ENCODE data around the gene SMG1. TPM values are rescaled to one million over a fixed set of nuclear protein-coding genes. Genes with fewer than 3 reads are reported as not detected.
A peak's percentile ranks its signal among the peaks of the same experiment; 100 is the strongest.
"Not testable (repeated sequence)": the region's sequence is repeated elsewhere in the genome, so short reads cannot be mapped to it uniquely, and the experiment has no call there.

SMG1 gene
- polyA plus RNA-seq (2011; rRNA removed) (20.5 and 31.0 TPM in 2 replicates), polyA minus RNA-seq (2011; rRNA and poly(A)+ RNA removed) (66.1 and 69.3 TPM in 2 replicates)

- H3K4me3 ChIP-seq (ENCODE audit: low read depth, low read length): peak within 1 kb of the TSS; percentile 55
- CTCF ChIA-PET, POLR2A ChIA-PET: not testable (repeated sequence)
Observed at GRCh38 chr16:18925986-18926865, at the start of gene SMG1. Gene SMG1, minus strand, starts transcription at chr16:18926408. Its CDS starts 367 bp downstream, at chr16:18926041.

GRCh38 chr16:18975109-18975508 is 48.9 kb upstream of the SMG1 start:
- Histone ChIP-seq H3K36me3 (ENCODE audit: control insufficient read depth, insufficient read depth, low read length) (no peaks in the 10 kb centered on the region), H3K27me3 (ENCODE audit: control insufficient read depth, insufficient read depth, low read length) (no peaks in the 10 kb centered on the region), H3K4me3 (ENCODE audit: low read depth, low read length) (no peak overlapping the region)
- DNase-seq (ENCODE audit: low read depth): no peak
- POLR2A ChIA-PET: no interaction called here
- CTCF ChIA-PET: interaction anchor here (1.0 to 1.5 kb wide), 3 partner anchors 8 to 173 kb away, joined by 3 to 6 read pairs (median 3); partner anchors contain the start of genes ARL6IP1 and TMC7
- no peak for TF ChIP-seq CTCF (IDR thresholded peaks at IDR 0.05; ENCODE audit: insufficient read depth, low read depth, low read length)

More at GRCh38 chr16:18925986-18926865, at the start of gene SMG1:
- not testable (repeated sequence) for H3K27me3 ChIP-seq (ENCODE audit: control insufficient read depth, insufficient read depth, low read length); H3K36me3 ChIP-seq (ENCODE audit: control insufficient read depth, insufficient read depth, low read length)
- DNase-seq (ENCODE audit: low read depth): peak; percentile 65

- ChIA-PET CTCF (interaction anchor here (0.8 to 1.7 kb wide), 8 partner anchors 13 to 168 kb away, joined by 3 to 9 read pairs (median 3); partner anchors contain the start of genes ARL6IP1, COQ7 and TMC7), POLR2A (no interaction called here)
Observed at GRCh38 chr16:18969855-18970240, 43.6 kb upstream of the SMG1 start.

GRCh38 chr16:18969050-18969854 is 43.0 kb upstream of the SMG1 start:
- no peaks in the 10 kb centered on the region; the same call in 1 of the 2 replicates for H3K27me3 ChIP-seq (ENCODE audit: control insufficient read depth, insufficient read depth, low read length)
- peak; percentile 94 for TF ChIP-seq CTCF (IDR thresholded peaks at IDR 0.05; ENCODE audit: insufficient read depth, low read depth, low read length)
- ChIA-PET POLR2A (no interaction called here), CTCF (interaction anchor here (0.6 to 1.7 kb wide), 15 partner anchors 10 to 370 kb away, joined by 3 to 9 read pairs (median 3); partner anchors contain the start of genes ARL6IP1, COQ7 and TMC7)
- no peak for DNase-seq (ENCODE audit: low read depth)
- no peaks in the 10 kb centered on the region for H3K36me3 ChIP-seq (ENCODE audit: control insufficient read depth, insufficient read depth, low read length)
- peak overlapping the region; percentile 27 for H3K4me3 ChIP-seq (ENCODE audit: low read depth, low read length)

More at GRCh38 chr16:18969855-18970240, 43.6 kb upstream of the SMG1 start:
- Histone ChIP-seq H3K27me3 (ENCODE audit: control insufficient read depth, insufficient read depth, low read length) (no peaks in the 10 kb centered on the region; the same call in 1 of the 2 replicates), H3K36me3 (ENCODE audit: control insufficient read depth, insufficient read depth, low read length) (no peaks in the 10 kb centered on the region), H3K4me3 (ENCODE audit: low read depth, low read length) (no peak overlapping the region)
- DNase-seq (ENCODE audit: low read depth): no peak
- TF ChIP-seq CTCF (IDR thresholded peaks at IDR 0.05; ENCODE audit: insufficient read depth, low read depth, low read length): no peak

GRCh38 chr16:18966791-18967190 is 40.6 kb upstream of the SMG1 start:
- DNase-seq (ENCODE audit: low read depth): no peak
- CTCF ChIA-PET: interaction anchor here (0.8 to 1.1 kb wide), 2 partner anchors 9 to 165 kb away, joined by 3 read pairs; no protein-coding TSS in a partner anchor
- Histone ChIP-seq H3K36me3 (ENCODE audit: control insufficient read depth, insufficient read depth, low read length) (no peaks in the 10 kb centered on the region), H3K4me3 (ENCODE audit: low read depth, low read length) (no peak overlapping the region), H3K27me3 (ENCODE audit: control insufficient read depth, insufficient read depth, low read length) (no peaks in the 10 kb centered on the region; the same call in 1 of the 2 replicates)
- POLR2A ChIA-PET: no interaction called here
- TF ChIP-seq CTCF (IDR thresholded peaks at IDR 0.05; ENCODE audit: insufficient read depth, low read depth, low read length): no peak
